ENCODE results near the gene ERI2.

DNA sequence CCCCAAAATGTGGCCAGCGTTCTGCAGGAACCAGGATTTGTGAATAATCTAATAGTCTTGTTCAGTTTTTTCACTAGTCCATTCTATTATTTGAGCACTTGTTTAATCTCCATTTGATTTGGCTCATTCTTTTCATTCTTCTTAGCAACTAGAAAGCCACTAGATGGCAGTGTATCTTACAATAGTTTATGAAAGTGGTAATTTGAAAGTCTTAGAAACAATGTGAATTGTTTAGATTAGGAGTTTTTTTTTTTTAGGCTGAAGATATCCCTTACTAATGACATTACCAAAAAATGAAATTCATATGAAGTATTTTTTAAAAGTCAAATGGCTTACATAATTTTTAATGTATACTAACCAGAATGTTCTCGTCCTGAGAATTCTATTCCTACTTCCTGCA, 6.7 kb downstream of the ERI2 start:
- TF ChIP-seq POLR2A (IDR thresholded peaks at IDR 0.05), result no peak
- TF ChIP-seq, protein P1, sequence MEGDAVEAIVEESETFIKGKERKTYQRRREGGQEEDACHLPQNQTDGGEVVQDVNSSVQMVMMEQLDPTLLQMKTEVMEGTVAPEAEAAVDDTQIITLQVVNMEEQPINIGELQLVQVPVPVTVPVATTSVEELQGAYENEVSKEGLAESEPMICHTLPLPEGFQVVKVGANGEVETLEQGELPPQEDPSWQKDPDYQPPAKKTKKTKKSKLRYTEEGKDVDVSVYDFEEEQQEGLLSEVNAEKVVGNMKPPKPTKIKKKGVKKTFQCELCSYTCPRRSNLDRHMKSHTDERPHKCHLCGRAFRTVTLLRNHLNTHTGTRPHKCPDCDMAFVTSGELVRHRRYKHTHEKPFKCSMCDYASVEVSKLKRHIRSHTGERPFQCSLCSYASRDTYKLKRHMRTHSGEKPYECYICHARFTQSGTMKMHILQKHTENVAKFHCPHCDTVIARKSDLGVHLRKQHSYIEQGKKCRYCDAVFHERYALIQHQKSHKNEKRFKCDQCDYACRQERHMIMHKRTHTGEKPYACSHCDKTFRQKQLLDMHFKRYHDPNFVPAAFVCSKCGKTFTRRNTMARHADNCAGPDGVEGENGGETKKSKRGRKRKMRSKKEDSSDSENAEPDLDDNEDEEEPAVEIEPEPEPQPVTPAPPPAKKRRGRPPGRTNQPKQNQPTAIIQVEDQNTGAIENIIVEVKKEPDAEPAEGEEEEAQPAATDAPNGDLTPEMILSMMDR (IDR thresholded peaks at IDR 0.05), result peak; percentile 25 to 63 (median 51)
